GM12878 (cell line): Measurements from ENCODE around the gene ITGAV. TPM values are rescaled to one million over a fixed set of nuclear protein-coding genes. Genes with fewer than 3 reads are reported as not detected.
A peak's percentile ranks its signal among the peaks of the same experiment; 100 is the strongest.

ENCODE experiments used
- ATAC-seq: fragments of 200-7000 bp; cut with Tn5 transposase; 3 replicates; pipeline ENCODE4 v1.9.1; 2020; ENCODE audit warnings: mild to moderate bottlenecking, moderate library complexity
- BruUV-seq: library from RNA; stranded (reverse); fragments of 400-500 nt; replicated peaks from 2 replicates; lab custom pipeline; 2021; lab: Mats Ljungman, UMichigan
- CTCF ChIA-PET: fragments of 300-600 bp; sonication (Branson Sonifier 250); formaldehyde crosslinking; extraction: SDS; loops from one replicate; lab custom pipeline; 2021; ENCODE audit warnings: inconsistent platforms; lab: Yijun Ruan, JAX
- POLR2A ChIA-PET: fragments of 350-600 bp; formaldehyde crosslinking; extraction: SDS; loops from one replicate; lab custom pipeline; 2021; ENCODE audit warnings: inconsistent platforms; lab: Charles Lee
- RAD21 ChIA-PET: fragments of 300-600 bp; sonication (Branson Sonifier 250); formaldehyde crosslinking; loops from one replicate; lab custom pipeline; 2023; ENCODE audit warnings: antibody characterized with exemption; ENCODE audit not compliant: unreplicated experiment; lab: Charles Lee
- SMC1A ChIA-PET: fragments of 300-600 bp; sonication (Branson Sonifier 250); formaldehyde crosslinking; loops from one replicate; lab custom pipeline; 2023; ENCODE audit not compliant: unreplicated experiment, uncharacterized antibody; lab: Charles Lee
- DNase-seq: peaks from one replicate; pipeline ENCODE4 v3.0.0-alpha.2; 2011; ENCODE audit warnings: low read depth, low spot score
- FAIRE-seq: peaks from 3 replicates; lab custom pipeline; 2011; peaks lifted over from hg19 to GRCh38; lab: Jason Lieb, UNC
- H2AFZ ChIP-seq: 2 replicates; pipeline ENCODE4 v1.6.0; 2011; ENCODE audit warnings: low read depth, low read length, control low read depth; ENCODE audit not compliant: control insufficient read depth
- H3K27ac ChIP-seq: 2 replicates; pipeline ENCODE4 v1.5.1; 2011; ENCODE audit warnings: control low read depth; ENCODE audit not compliant: control insufficient read depth, insufficient read depth
- H3K27me3 ChIP-seq, 2 experiments: replicated peaks in 1 of 2; 2 replicates each; pipeline versions ENCODE4 v1.6.0 to v1.6.1; 2011; ENCODE audit warnings: low read length in 1 of 2; ENCODE audit not compliant: control insufficient read depth in 2 of 2, insufficient read depth in 2 of 2
- H3K36me3 ChIP-seq, 2 experiments: 2 replicates each; pipeline ENCODE4 v1.5.1; 2011; ENCODE audit warnings: low read length in 1 of 2; ENCODE audit not compliant: control insufficient read depth in 2 of 2, insufficient read depth in 2 of 2
- H3K4me1 ChIP-seq: 2 replicates; pipeline ENCODE4 v1.6.1; 2011; ENCODE audit warnings: mild to moderate bottlenecking, low read length, moderate library complexity, mixed read lengths; ENCODE audit not compliant: control insufficient read depth, insufficient read depth
- H3K4me2 ChIP-seq: 2 replicates; pipeline ENCODE4 v1.6.0; 2011; ENCODE audit warnings: control low read depth; ENCODE audit not compliant: control insufficient read depth, insufficient read depth
- H3K4me3 ChIP-seq: fragments of 200-600 bp; sonication (generic); 2 replicates; pipeline ENCODE4 v1.5.1; 2016
- H3K79me2 ChIP-seq: 2 replicates; pipeline ENCODE4 v1.6.0; 2011; ENCODE audit warnings: low read length; ENCODE audit not compliant: control insufficient read depth, insufficient read depth
- H3K9ac ChIP-seq: 2 replicates; pipeline ENCODE4 v1.8.0; 2011; ENCODE audit warnings: low read length, control low read depth, mixed read lengths; ENCODE audit not compliant: control insufficient read depth, insufficient read depth
- H3K9me3 ChIP-seq: replicated peaks from 3 replicates; pipeline ENCODE4 v1.5.1; 2011; ENCODE audit warnings: mild to moderate bottlenecking, low read length; ENCODE audit not compliant: control insufficient read depth, insufficient read depth
- H4K20me1 ChIP-seq: 2 replicates; pipeline ENCODE4 v1.6.0; 2011; ENCODE audit not compliant: control insufficient read depth, insufficient read depth
- BHLHE40 ChIP-seq, 2 experiments: fragments of 450-650 bp in 1 of 2; IDR thresholded peaks; 2 replicates each; pipeline ENCODE4 v1.6.1; 2011 to 2017; ENCODE audit warnings: low read depth in 2 of 2, borderline replicate concordance in 1 of 2, improper control_type of control experiment in 1 of 2, low read length in 1 of 2, mild to moderate bottlenecking in 1 of 2
- MXI1 ChIP-seq: fragments of 150-350 bp; IDR thresholded peaks from 2 replicates; pipeline ENCODE4 v1.6.1; 2011; ENCODE audit warnings: low read depth, mild to moderate bottlenecking, inconsistent platforms, low read length, improper control_type of control experiment
- SMARCA5 ChIP-seq: fragments of 450-650 bp; IDR thresholded peaks from 2 replicates; pipeline ENCODE4 v1.6.1; 2017; ENCODE audit warnings: mild to moderate bottlenecking
- SP1 ChIP-seq: IDR thresholded peaks from one replicate; pipeline ENCODE4 v1.6.1; 2011; ENCODE audit warnings: low read depth, low read length
- whole genome bisulfite sequencing: methylation state at CpG from one replicate; pipeline ENCODE4 v1.1.6; 2016; ENCODE audit warnings: low lambda C conversion rate; ENCODE audit not compliant: insufficient replicate concordance, insufficient coverage; ENCODE audit errors: missing lambda C conversion rate; 5-methylcytosine and 5-hydroxymethylcytosine counted together
- in situ Hi-C: fragments of 300-500 bp; cut with MboI; formaldehyde crosslinking; loops from 9 replicates; pipeline ENCODE4 v1.14.3; 2018; ENCODE audit warnings: mixed read lengths
- intact Hi-C: fragments of 100-400 bp; cut with micrococcal nuclease; formaldehyde crosslinking; loops from one replicate; pipeline ENCODE4 v1.14.2; 2022; ENCODE audit not compliant: unreplicated experiment
- polyA plus RNA-seq, 11 experiments: library from polyadenylated mRNA; depleted of rRNA in 4 of 11; unstranded in 6 of 11; stranded (reverse) in 5 of 11; fragments of >200 nt; fragmentation: Nextera tagmentation in 4 of 11; fragmentation: Illumina TruSeq in 1 of 11; extraction: Ambion mirVana in 4 of 11; extraction: Trizol in 1 of 11; gene quantifications; 1 replicate in 1 of 11; 2 replicates in 10 of 11; pipeline versions ENCODE4 v1.2.1 to v1.2.3, GENCODE V29; 2011 to 2016; ENCODE audit warnings: inconsistent platforms in 2 of 11, missing spikeins in 2 of 11, low read depth in 1 of 11
- total RNA-seq, 4 experiments: library from RNA; depleted of rRNA in 3 of 4; stranded (reverse); fragments of >200 nt in 3 of 4; fragmentation: Illumina TruSeq in 1 of 4; extraction: Trizol in 1 of 4; gene quantifications; 2 replicates each; pipeline versions ENCODE4 v1.2.1 to v1.2.3, GENCODE V29; 2013 to 2021
- TF ChIP-seq, protein P1 (sequence below): fragments of 450-650 bp; IDR thresholded peaks from 2 replicates; pipeline ENCODE4 v1.6.1; 2016; ENCODE audit warnings: mild to moderate bottlenecking
- TF ChIP-seq, protein P2 (sequence below): IDR thresholded peaks from 2 replicates; pipeline ENCODE4 v1.6.1; 2011; ENCODE audit warnings: mild to moderate bottlenecking, low read depth, low read length, moderate library complexity; ENCODE audit not compliant: insufficient replicate concordance

Gene ITGAV
- total and polyA plus RNA-seq, 10 of the 15 experiments (the other 5 are each of a cell fraction or from before 2014, with no cell fraction given), result 2.1 to 10.8 (median 6.1) TPM

DNA sequence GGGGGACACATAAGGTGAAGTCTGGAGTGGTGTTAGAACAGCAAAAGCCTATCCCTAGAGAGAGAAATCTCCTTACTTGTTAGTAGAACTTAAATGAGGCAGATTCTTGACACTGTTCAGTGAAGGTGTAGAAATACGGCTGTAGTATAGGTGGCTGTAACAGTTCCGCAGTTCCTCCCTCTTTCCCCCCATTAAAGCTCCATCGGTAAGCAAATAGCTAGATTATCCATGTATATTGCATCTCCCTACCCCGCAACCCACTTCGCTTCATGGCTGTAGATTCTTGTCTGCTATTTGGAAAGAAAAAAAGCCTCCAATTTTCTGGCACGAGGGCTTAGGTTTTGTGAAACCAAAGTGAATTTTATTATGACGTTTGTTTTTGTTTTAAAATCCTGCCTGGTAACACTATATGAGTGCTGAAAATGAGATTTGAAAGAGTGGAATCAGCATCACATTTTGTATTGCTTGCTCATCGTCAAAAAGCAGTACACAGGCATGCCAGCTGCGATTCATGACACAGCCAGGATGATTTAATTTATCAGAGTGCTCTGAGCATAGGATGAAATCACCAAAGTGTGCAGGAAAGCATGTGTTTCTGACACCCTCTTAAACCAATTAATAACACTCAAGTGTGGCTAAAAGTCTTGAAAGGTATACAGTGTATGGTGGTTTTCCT is 105.4 kb downstream of the ITGAV start:
- Histone ChIP-seq H3K9me3 (no peaks in the 10 kb centered on the region), H3K4me1 (no peaks in the 10 kb centered on the region), H3K27ac (no peak overlapping the region), H3K36me3 (no peaks in the 10 kb centered on the region), H3K27me3 (no peaks in the 10 kb centered on the region), H4K20me1 (no peaks in the 10 kb centered on the region), H3K4me2 (peak overlapping the region; percentile 77), H3K9ac (no peak overlapping the region), H3K79me2 (no peaks in the 10 kb centered on the region), H2AFZ (no peak overlapping the region; the same call in none of the 2 replicates), H3K4me3 (0 out of 2 replicates have a peak overlapping the region, but pooled peaks have one; percentile 19)
- peak in 1 of 2 experiments; percentile 39; a peak in 2 of 4 replicates for TF ChIP-seq BHLHE40 (IDR thresholded peaks at IDR 0.05; ENCODE audit: borderline replicate concordance in 1 of 2, low read depth in 2 of 2, low read length in 1 of 2)
- TF ChIP-seq, protein P1, sequence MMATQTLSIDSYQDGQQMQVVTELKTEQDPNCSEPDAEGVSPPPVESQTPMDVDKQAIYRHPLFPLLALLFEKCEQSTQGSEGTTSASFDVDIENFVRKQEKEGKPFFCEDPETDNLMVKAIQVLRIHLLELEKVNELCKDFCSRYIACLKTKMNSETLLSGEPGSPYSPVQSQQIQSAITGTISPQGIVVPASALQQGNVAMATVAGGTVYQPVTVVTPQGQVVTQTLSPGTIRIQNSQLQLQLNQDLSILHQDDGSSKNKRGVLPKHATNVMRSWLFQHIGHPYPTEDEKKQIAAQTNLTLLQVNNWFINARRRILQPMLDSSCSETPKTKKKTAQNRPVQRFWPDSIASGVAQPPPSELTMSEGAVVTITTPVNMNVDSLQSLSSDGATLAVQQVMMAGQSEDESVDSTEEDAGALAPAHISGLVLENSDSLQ, result 0 out of 2 replicates have a peak, but pooled peaks have one; percentile 12
- TF ChIP-seq, protein P2, sequence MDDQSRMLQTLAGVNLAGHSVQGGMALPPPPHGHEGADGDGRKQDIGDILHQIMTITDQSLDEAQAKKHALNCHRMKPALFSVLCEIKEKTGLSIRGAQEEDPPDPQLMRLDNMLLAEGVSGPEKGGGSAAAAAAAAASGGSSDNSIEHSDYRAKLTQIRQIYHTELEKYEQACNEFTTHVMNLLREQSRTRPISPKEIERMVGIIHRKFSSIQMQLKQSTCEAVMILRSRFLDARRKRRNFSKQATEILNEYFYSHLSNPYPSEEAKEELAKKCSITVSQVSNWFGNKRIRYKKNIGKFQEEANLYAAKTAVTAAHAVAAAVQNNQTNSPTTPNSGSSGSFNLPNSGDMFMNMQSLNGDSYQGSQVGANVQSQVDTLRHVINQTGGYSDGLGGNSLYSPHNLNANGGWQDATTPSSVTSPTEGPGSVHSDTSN, result peak; percentile 50
- TF ChIP-seq SP1, result no peak
- TF ChIP-seq MXI1, result peak; percentile 42; the same call in 1 of the 2 replicates
- TF ChIP-seq SMARCA5, result no peak
- RAD21 ChIA-PET, result no interaction called here
- CTCF ChIA-PET, result interaction anchor here (0.8 to 1.1 kb wide), 2 partner anchors 9 to 11 kb away, joined by 3 read pairs; no protein-coding TSS in a partner anchor
- intact Hi-C loops (no loop called here), in situ Hi-C loops (no loop called here)
- BruUV-seq, result TSS peak; percentile 64
- 24% methylated on average over 9 of the region's 9 CpGs for WGBS
- FAIRE-seq (no peak), ATAC-seq (peak; percentile 30), DNase-seq (no peak)
- SMC1A ChIA-PET, result interaction anchor here (0.7 to 2.2 kb wide), 6 partner anchors 12 to 753 kb away, joined by 3 to 8 read pairs (median 4); partner anchors contain the start of gene CALCRL
- POLR2A ChIA-PET, result interaction anchor here (0.8 to 1.2 kb wide), 2 partner anchors 9 to 19 kb away, joined by 3 read pairs; no protein-coding TSS in a partner anchor
